Endothelial cell (in vitro differentiated cells): ENCODE data around the gene ADTRP. TPM values are rescaled to one million over a fixed set of nuclear protein-coding genes. Genes with fewer than 3 reads are reported as not detected.

Experiments
- DNase-seq: peaks from one replicate; pipeline ENCODE4 v3.0.0; 2021; ENCODE audit warnings: low spot score
- H3K27ac Mint-ChIP-seq: one replicate; pipeline ENCODE4 v1.8.0; 2021; ENCODE audit warnings: mixed read lengths, inconsistent platforms; ENCODE audit not compliant: unreplicated experiment
- H3K27me3 Mint-ChIP-seq: one replicate; pipeline ENCODE4 v1.8.0; 2021; ENCODE audit warnings: mild to moderate bottlenecking, moderate library complexity, mixed read lengths, inconsistent platforms; ENCODE audit not compliant: unreplicated experiment
- H3K36me3 Mint-ChIP-seq: one replicate; pipeline ENCODE4 v1.8.0; 2021; ENCODE audit warnings: mild to moderate bottlenecking, low read depth, mixed read lengths, inconsistent platforms; ENCODE audit not compliant: unreplicated experiment
- H3K4me1 Mint-ChIP-seq: one replicate; pipeline ENCODE4 v1.8.0; 2021; ENCODE audit warnings: mild to moderate bottlenecking, mixed read lengths, inconsistent platforms; ENCODE audit not compliant: unreplicated experiment
- H3K4me3 Mint-ChIP-seq: one replicate; pipeline ENCODE4 v1.8.0; 2021; ENCODE audit warnings: mild to moderate bottlenecking, mixed read lengths, inconsistent platforms; ENCODE audit not compliant: unreplicated experiment
- H3K9me3 Mint-ChIP-seq: one replicate; pipeline ENCODE4 v1.8.0; 2021; ENCODE audit warnings: mixed read lengths, inconsistent platforms; ENCODE audit not compliant: unreplicated experiment
- total RNA-seq: library from RNA; stranded (reverse); fragmentation: NEBNext Ultra II Directional; extraction: Animal tissue kit (Norgen Biotek cat#: 25700); gene quantifications from one replicate; pipeline ENCODE4 v1.2.1, GENCODE V29; 2021; ENCODE audit not compliant: unreplicated experiment
- TF ChIP-seq, protein P1 (sequence below): fragments of 200-600 bp; sonication (generic); IDR thresholded peaks from one replicate; pipeline ENCODE4 v1.5.0; 2021; ENCODE audit warnings: antibody characterized with exemption; ENCODE audit not compliant: unreplicated experiment

Gene ADTRP
- total RNA-seq, 1 donor from 2014 or later: not detected

- Mint-ChIP-seq H3K9me3 (no peaks in the 10 kb centered on the region), H3K27ac (no peak overlapping the region), H3K4me1 (peaks cover 14% of the 10 kb centered on the region), H3K4me3 (no peak overlapping the region), H3K27me3 (peaks cover 1% of the 10 kb centered on the region), H3K36me3 (no peaks in the 10 kb centered on the region)
- TF ChIP-seq, protein P1, sequence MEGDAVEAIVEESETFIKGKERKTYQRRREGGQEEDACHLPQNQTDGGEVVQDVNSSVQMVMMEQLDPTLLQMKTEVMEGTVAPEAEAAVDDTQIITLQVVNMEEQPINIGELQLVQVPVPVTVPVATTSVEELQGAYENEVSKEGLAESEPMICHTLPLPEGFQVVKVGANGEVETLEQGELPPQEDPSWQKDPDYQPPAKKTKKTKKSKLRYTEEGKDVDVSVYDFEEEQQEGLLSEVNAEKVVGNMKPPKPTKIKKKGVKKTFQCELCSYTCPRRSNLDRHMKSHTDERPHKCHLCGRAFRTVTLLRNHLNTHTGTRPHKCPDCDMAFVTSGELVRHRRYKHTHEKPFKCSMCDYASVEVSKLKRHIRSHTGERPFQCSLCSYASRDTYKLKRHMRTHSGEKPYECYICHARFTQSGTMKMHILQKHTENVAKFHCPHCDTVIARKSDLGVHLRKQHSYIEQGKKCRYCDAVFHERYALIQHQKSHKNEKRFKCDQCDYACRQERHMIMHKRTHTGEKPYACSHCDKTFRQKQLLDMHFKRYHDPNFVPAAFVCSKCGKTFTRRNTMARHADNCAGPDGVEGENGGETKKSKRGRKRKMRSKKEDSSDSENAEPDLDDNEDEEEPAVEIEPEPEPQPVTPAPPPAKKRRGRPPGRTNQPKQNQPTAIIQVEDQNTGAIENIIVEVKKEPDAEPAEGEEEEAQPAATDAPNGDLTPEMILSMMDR: no peak
- DNase-seq: no peak
Observed at GRCh38 chr6:11767978-11768756, 10.4 kb downstream of the ADTRP start.

DNA sequence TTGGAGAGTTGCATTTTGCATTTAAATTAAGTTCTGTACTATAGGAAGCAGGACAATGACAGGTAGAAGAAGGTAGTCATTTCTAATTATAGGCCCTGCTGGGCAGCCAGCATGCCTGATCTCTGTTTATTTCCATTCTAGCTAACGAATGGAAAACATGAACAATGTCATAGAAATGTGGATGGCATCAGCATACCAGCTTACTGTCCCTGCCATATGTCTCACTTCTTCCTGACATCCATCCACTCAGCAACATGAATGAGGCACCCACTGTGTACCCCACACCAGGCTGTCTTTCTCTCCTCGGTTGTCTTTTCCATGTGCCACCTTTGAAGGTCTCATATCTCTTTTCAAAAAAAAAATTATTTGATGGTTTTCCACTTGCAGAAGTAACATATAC is 11.1 kb downstream of the ADTRP start:
- H3K27ac Mint-ChIP-seq: no peak overlapping the region
- no peaks in the 10 kb centered on the region for H3K9me3 Mint-ChIP-seq
- no peak overlapping the region for H3K4me3 Mint-ChIP-seq
- TF ChIP-seq, protein P1: no peak
- H3K4me1 Mint-ChIP-seq: peaks cover 18% of the 10 kb centered on the region
- DNase-seq: no peak
- no peaks in the 10 kb centered on the region for H3K36me3 Mint-ChIP-seq
- peaks cover 1% of the 10 kb centered on the region for H3K27me3 Mint-ChIP-seq

GRCh38 chr6:11766589-11767450 is 11.8 kb downstream of the ADTRP start:
- Mint-ChIP-seq H3K27ac (no peak overlapping the region), H3K4me3 (no peak overlapping the region), H3K36me3 (no peaks in the 10 kb centered on the region), H3K27me3 (peaks cover 1% of the 10 kb centered on the region), H3K9me3 (no peaks in the 10 kb centered on the region), H3K4me1 (peaks cover 18% of the 10 kb centered on the region)
- no peak for DNase-seq
- TF ChIP-seq, protein P1: no peak

DNA sequence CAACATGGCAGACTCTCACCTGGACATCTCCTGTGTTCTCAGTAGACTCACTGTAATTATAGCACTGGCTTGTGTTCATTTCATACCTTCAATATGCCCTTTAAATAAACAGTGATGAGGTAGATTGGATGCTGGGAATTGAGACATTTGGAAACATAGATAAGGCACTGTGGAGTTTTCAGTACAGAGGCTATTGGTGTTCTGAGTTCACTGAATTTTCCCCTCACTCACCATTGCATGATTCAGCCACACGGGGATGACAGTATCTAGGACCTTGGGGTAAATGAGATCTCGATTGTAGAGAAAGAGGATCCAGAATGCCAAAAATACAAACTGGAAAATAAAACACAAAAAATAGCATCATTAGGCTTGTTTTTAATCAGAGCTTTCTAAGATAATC is 12.6 kb downstream of the ADTRP start:
- DNase-seq: no peak
- Mint-ChIP-seq H3K4me1 (peaks cover 18% of the 10 kb centered on the region), H3K27me3 (peaks cover 1% of the 10 kb centered on the region), H3K9me3 (no peaks in the 10 kb centered on the region), H3K4me3 (no peak overlapping the region), H3K27ac (no peak overlapping the region), H3K36me3 (no peaks in the 10 kb centered on the region)
- TF ChIP-seq, protein P1: no peak

- Mint-ChIP-seq H3K4me1 (peaks cover 12% of the 10 kb centered on the region), H3K4me3 (no peak overlapping the region), H3K36me3 (no peaks in the 10 kb centered on the region), H3K27me3 (peaks cover 1% of the 10 kb centered on the region), H3K27ac (no peak overlapping the region), H3K9me3 (no peaks in the 10 kb centered on the region)
- TF ChIP-seq, protein P1: no peak
- no peak for DNase-seq
Observed at GRCh38 chr6:11764250-11764604, 14.4 kb downstream of the ADTRP start.
